Nephron (organoid): ENCODE data around the gene SMYD1.

ENCODE experiments used
- H3K27ac Mint-ChIP-seq, 3 experiments: 2 replicates each; pipeline ENCODE4 v1.8.0; 2020; ENCODE audit warnings: mixed read lengths in 3 of 3, mild to moderate bottlenecking in 2 of 3, moderate library complexity in 1 of 3
- H3K27me3 Mint-ChIP-seq: 2 replicates; pipeline ENCODE4 v1.8.0; 2021; ENCODE audit warnings: low read depth, mild to moderate bottlenecking, moderate library complexity, mixed read lengths
- H3K36me3 Mint-ChIP-seq: 2 replicates; pipeline ENCODE4 v1.8.0; 2020; ENCODE audit warnings: low read depth, mixed read lengths
- H3K4me1 Mint-ChIP-seq: 2 replicates; pipeline ENCODE4 v1.8.0; 2020; ENCODE audit warnings: mixed read lengths
- H3K4me3 Mint-ChIP-seq, 3 experiments: 2 replicates each; pipeline ENCODE4 v1.8.0; 2020; ENCODE audit warnings: mild to moderate bottlenecking in 3 of 3, mixed read lengths in 3 of 3, moderate library complexity in 2 of 3
- H3K9me3 Mint-ChIP-seq: 2 replicates; pipeline ENCODE4 v1.8.0; 2020; ENCODE audit warnings: mixed read lengths
- CTCF ChIP-seq, 3 experiments: fragments of 200-600 bp; sonication (generic); IDR thresholded peaks; one replicate each; pipeline ENCODE4 v1.5.0; 2021; ENCODE audit warnings: antibody characterized with exemption in 3 of 3; ENCODE audit not compliant: unreplicated experiment in 3 of 3

SMYD1 gene

GRCh38 chr2:88126772-88127637 is 59.4 kb downstream of the SMYD1 start:
- no peak for TF ChIP-seq CTCF (IDR thresholded peaks at IDR 0.05; ENCODE audit: unreplicated experiment in 3 of 3)
- no peaks in the 10 kb centered on the region for H3K4me1 Mint-ChIP-seq

DNA sequence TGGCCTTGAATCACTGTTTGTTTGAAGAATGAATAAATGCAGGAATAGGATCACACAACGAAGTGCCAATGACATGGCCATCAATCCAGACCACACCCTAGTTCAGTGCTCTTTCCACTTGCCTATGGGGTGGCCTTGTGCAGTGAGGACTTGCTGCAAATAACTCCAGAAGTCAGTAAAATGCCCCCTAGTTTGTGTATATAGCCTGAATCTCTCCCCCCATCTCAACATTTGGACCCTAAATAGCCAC is 59.9 kb downstream of the SMYD1 start:
- no peak overlapping the region for H3K4me3 Mint-ChIP-seq
- H3K4me1 Mint-ChIP-seq: no peaks in the 10 kb centered on the region
- no peaks in the 10 kb centered on the region for H3K36me3 Mint-ChIP-seq
- H3K27ac Mint-ChIP-seq: no peak overlapping the region
- H3K9me3 Mint-ChIP-seq: no peaks in the 10 kb centered on the region
- H3K27me3 Mint-ChIP-seq: peaks cover 9% of the 10 kb centered on the region
- no peak for TF ChIP-seq CTCF (IDR thresholded peaks at IDR 0.05; ENCODE audit: unreplicated experiment in 3 of 3)

More at GRCh38 chr2:88126772-88127637, 59.4 kb downstream of the SMYD1 start:
- H3K27ac Mint-ChIP-seq: no peak overlapping the region
- no peaks in the 10 kb centered on the region for H3K9me3 Mint-ChIP-seq
- no peaks in the 10 kb centered on the region for H3K36me3 Mint-ChIP-seq
- H3K4me3 Mint-ChIP-seq: no peak overlapping the region
- H3K27me3 Mint-ChIP-seq: peaks cover 9% of the 10 kb centered on the region

GRCh38 chr2:88127888-88128653 is 60.4 kb downstream of the SMYD1 start, which contains the start of gene FABP1:
FABP1 (minus strand) TSS chr2:88128062; CDS start chr2:88128017, 45 bp downstream.
- H3K4me3 Mint-ChIP-seq: no peak within 1 kb of the TSS
- TF ChIP-seq CTCF (IDR thresholded peaks at IDR 0.05; ENCODE audit: unreplicated experiment in 3 of 3): no peak
- H3K9me3 Mint-ChIP-seq: no peaks in the 10 kb centered on the region
- no peaks in the 10 kb centered on the region for H3K4me1 Mint-ChIP-seq
- no peaks in the 10 kb centered on the region for H3K36me3 Mint-ChIP-seq
- peaks cover 9% of the 10 kb centered on the region for H3K27me3 Mint-ChIP-seq
- H3K27ac Mint-ChIP-seq: no peak within 1 kb of the TSS

DNA sequence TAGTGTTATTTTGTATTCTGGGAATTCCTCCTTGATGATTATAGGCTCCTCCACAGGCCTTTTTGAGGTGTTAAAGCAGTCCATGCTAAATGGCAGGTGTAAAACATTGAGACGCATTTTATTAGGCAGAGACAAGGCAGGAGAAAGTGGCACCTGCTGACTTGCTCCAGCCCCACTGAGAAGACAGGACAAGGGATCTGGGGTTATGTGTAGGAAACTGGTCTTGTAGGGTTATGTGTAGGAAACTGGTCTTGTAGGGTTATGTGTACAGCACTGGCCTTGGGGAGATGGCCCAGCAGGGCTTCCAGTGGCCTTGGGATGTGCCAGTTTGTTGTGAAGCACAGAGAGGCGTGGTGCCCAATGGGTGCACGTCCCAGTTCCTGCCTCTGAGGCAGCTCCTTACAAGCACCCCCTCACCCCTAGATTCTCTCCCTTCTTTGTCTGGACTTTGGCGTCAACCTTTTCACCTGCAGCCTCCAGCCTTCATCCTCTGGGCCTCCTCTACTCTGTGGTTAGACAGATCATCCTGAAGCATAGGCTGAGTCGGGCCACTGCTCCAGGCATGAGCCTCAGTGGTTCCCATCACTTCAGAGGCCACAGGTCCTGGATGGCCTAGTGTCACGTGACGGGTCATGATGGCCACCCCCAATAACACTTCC is 61.2 kb downstream of the SMYD1 start:
- H3K4me3 Mint-ChIP-seq: no peak overlapping the region
- H3K27ac Mint-ChIP-seq: no peak overlapping the region
- no peaks in the 10 kb centered on the region for H3K4me1 Mint-ChIP-seq
- H3K9me3 Mint-ChIP-seq: no peaks in the 10 kb centered on the region
- no peak for TF ChIP-seq CTCF (IDR thresholded peaks at IDR 0.05; ENCODE audit: unreplicated experiment in 3 of 3)
- peaks cover 9% of the 10 kb centered on the region for H3K27me3 Mint-ChIP-seq
- H3K36me3 Mint-ChIP-seq: no peaks in the 10 kb centered on the region

DNA sequence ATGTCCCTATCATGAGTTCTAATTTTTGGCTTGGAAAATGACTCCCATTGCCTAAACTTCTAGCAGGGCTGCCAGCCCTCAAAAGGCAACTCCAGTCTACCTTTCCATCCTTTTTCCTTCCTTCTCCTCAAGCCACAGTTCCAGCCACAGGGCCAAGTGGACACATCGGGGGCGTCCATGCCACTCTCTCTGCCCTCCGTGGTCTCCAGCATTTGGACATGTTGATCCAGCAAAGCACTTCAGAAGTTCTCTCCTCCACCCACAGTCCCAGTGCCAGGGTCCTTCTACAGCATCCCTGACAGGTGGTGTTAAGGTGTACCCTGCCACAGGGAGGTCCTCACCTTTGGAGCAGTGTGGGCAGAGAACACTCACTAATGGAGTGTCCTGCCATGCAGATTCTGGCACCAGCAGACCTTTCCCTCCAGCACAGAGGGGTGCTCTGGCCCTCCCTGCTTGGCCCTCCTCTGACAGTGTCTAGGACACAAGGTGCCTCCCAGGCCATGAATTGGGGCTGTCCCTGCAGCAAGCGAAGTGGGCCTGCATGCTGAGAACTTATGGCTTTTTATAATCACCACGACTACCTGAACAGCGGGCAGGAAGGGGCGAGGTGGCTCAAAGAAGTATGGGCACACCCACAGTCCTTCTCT is 61.8 kb downstream of the SMYD1 start:
- no peaks in the 10 kb centered on the region for H3K9me3 Mint-ChIP-seq
- TF ChIP-seq CTCF (IDR thresholded peaks at IDR 0.05; ENCODE audit: unreplicated experiment in 3 of 3): no peak

More for the DNA sequence above, 61.8 kb downstream of the SMYD1 start:
- no peaks in the 10 kb centered on the region for H3K4me1 Mint-ChIP-seq
- no peaks in the 10 kb centered on the region for H3K36me3 Mint-ChIP-seq
- H3K4me3 Mint-ChIP-seq: no peak overlapping the region
- H3K27ac Mint-ChIP-seq: no peak overlapping the region
- H3K27me3 Mint-ChIP-seq: peaks cover 9% of the 10 kb centered on the region
